DND-41 (cell line): Measurements from ENCODE around the gene RAD50.

Experiments
- ATAC-seq: fragments of 200-7000 bp; cut with Tn5 transposase; 3 replicates; pipeline ENCODE4 v1.9.1; 2021; ENCODE audit warnings: low read depth; ENCODE audit not compliant: insufficient read depth
- DNase-seq: peaks from one replicate; pipeline ENCODE4 v3.0.0-alpha.2; 2020
- H2AFZ ChIP-seq: 2 replicates; pipeline ENCODE4 v1.6.0; 2012; ENCODE audit warnings: low read depth, low read length
- H3K27ac ChIP-seq: 2 replicates; pipeline ENCODE4 v1.5.1; 2012; ENCODE audit warnings: low read length, inconsistent platforms
- H3K27me3 ChIP-seq: fragments of 200-600 bp; sonication (generic); 2 replicates; pipeline ENCODE4 v1.6.0; 2012; ENCODE audit warnings: low read length, mild to moderate bottlenecking, inconsistent platforms; ENCODE audit not compliant: insufficient read depth, poor library complexity
- H3K36me3 ChIP-seq: 2 replicates; pipeline ENCODE4 v1.5.1; 2012; ENCODE audit warnings: low read length, inconsistent platforms; ENCODE audit not compliant: insufficient read depth
- H3K4me1 ChIP-seq: 2 replicates; pipeline ENCODE4 v1.5.1; 2012; ENCODE audit warnings: mild to moderate bottlenecking, low read length; ENCODE audit not compliant: insufficient read depth
- H3K4me2 ChIP-seq: 2 replicates; pipeline ENCODE4 v1.6.0; 2012; ENCODE audit warnings: mild to moderate bottlenecking, moderate library complexity, low read length, inconsistent platforms; ENCODE audit not compliant: insufficient read depth
- H3K4me3 ChIP-seq, 2 experiments: fragments of 200-600 bp in 1 of 2; shearing (Covaris generic) in 1 of 2; 2 replicates each; pipeline ENCODE4 v1.5.1; 2012 to 2016; ENCODE audit warnings: inconsistent platforms in 2 of 2, low read length in 2 of 2, mild to moderate bottlenecking in 2 of 2, low read depth in 1 of 2, moderate library complexity in 1 of 2
- H3K79me2 ChIP-seq: 2 replicates; pipeline ENCODE4 v1.6.0; 2012; ENCODE audit warnings: low read length, inconsistent platforms; ENCODE audit not compliant: insufficient read depth
- H3K9ac ChIP-seq: 2 replicates; pipeline ENCODE4 v1.6.0; 2012; ENCODE audit warnings: low read depth, mild to moderate bottlenecking, inconsistent platforms, low read length, moderate library complexity
- H3K9me3 ChIP-seq: 2 replicates; pipeline ENCODE4 v1.5.1; 2012; ENCODE audit warnings: low read length, moderate library complexity, mild to moderate bottlenecking, inconsistent platforms; ENCODE audit not compliant: insufficient read depth, severe bottlenecking
- H4K20me1 ChIP-seq: 2 replicates; pipeline ENCODE4 v1.6.0; 2012; ENCODE audit warnings: low read length; ENCODE audit not compliant: insufficient read depth
- EZH2 ChIP-seq: IDR thresholded peaks from 3 replicates; pipeline ENCODE4 v1.6.1; 2012; ENCODE audit warnings: borderline replicate concordance, low read depth, mild to moderate bottlenecking, moderate library complexity, low read length, inconsistent platforms; ENCODE audit not compliant: severe bottlenecking
- TF ChIP-seq, protein P1 (sequence below): IDR thresholded peaks from 2 replicates; pipeline ENCODE4 v1.5.1; 2012; ENCODE audit warnings: borderline replicate concordance, low read length, moderate library complexity, mild to moderate bottlenecking; ENCODE audit not compliant: poor library complexity, severe bottlenecking; ENCODE audit errors: extremely low read depth

RAD50 gene

GRCh38 chr5:132667761-132668705, 111.3 kb downstream of the RAD50 start:
- no peaks in the 10 kb centered on the region for H4K20me1 ChIP-seq
- no peaks in the 10 kb centered on the region for H3K27me3 ChIP-seq
- DNase-seq (no peak), ATAC-seq (no peak)
- H3K4me2 ChIP-seq = no peak overlapping the region
- H3K9me3 ChIP-seq = no peaks in the 10 kb centered on the region
- no peaks in the 10 kb centered on the region for H3K36me3 ChIP-seq
- 0 out of 2 replicates have a peak, but pooled peaks cover under 1% of the 10 kb centered on the region for H3K4me1 ChIP-seq
- no peak overlapping the region for H3K9ac ChIP-seq
- TF ChIP-seq, protein P1, sequence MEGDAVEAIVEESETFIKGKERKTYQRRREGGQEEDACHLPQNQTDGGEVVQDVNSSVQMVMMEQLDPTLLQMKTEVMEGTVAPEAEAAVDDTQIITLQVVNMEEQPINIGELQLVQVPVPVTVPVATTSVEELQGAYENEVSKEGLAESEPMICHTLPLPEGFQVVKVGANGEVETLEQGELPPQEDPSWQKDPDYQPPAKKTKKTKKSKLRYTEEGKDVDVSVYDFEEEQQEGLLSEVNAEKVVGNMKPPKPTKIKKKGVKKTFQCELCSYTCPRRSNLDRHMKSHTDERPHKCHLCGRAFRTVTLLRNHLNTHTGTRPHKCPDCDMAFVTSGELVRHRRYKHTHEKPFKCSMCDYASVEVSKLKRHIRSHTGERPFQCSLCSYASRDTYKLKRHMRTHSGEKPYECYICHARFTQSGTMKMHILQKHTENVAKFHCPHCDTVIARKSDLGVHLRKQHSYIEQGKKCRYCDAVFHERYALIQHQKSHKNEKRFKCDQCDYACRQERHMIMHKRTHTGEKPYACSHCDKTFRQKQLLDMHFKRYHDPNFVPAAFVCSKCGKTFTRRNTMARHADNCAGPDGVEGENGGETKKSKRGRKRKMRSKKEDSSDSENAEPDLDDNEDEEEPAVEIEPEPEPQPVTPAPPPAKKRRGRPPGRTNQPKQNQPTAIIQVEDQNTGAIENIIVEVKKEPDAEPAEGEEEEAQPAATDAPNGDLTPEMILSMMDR = no peak
- TF ChIP-seq EZH2 = no peak
- no peak overlapping the region for H3K4me3 ChIP-seq
- H3K79me2 ChIP-seq = no peaks in the 10 kb centered on the region
- no peak overlapping the region for H3K27ac ChIP-seq
- H2AFZ ChIP-seq = no peak overlapping the region

- no peak overlapping the region for H3K4me3 ChIP-seq
- TF ChIP-seq, protein P1 = no peak
- no peak for TF ChIP-seq EZH2
Observed at GRCh38 chr5:132668706-132669454, 112.1 kb downstream of the RAD50 start.

DNA sequence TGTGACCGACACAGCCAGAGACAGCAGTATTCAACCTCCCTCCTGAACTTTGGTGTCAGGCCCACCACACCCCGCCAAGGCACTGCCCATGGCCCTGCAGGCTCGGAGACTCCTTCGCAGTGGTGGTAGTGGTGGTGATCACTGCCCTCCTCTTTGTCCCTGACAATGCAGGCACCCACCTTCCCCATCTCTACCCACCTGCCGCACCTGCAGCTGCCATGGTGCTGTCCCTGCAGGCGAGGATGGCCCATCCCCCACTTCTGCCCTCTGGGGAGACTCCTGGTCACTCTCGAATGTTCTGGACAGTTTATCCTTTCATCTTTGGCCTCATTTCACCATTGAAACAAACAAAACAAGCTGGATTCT, 112.7 kb downstream of the RAD50 start:
- Histone ChIP-seq H3K9ac (no peak overlapping the region), H3K4me2 (no peak overlapping the region)

More at GRCh38 chr5:132668706-132669454, 112.1 kb downstream of the RAD50 start:
- Histone ChIP-seq H3K36me3 (no peaks in the 10 kb centered on the region), H3K4me2 (no peak overlapping the region), H3K27ac (no peak overlapping the region), H3K9me3 (no peaks in the 10 kb centered on the region), H3K79me2 (no peaks in the 10 kb centered on the region), H4K20me1 (no peaks in the 10 kb centered on the region), H3K9ac (no peak overlapping the region), H3K4me1 (no peaks in the 10 kb centered on the region), H3K27me3 (no peaks in the 10 kb centered on the region), H2AFZ (no peak overlapping the region)
- DNase-seq = no peak
- no peak for ATAC-seq

More for the DNA sequence above, 112.7 kb downstream of the RAD50 start:
- Histone ChIP-seq H3K4me1 (no peaks in the 10 kb centered on the region), H4K20me1 (no peaks in the 10 kb centered on the region), H2AFZ (no peak overlapping the region), H3K79me2 (no peaks in the 10 kb centered on the region), H3K36me3 (no peaks in the 10 kb centered on the region), H3K27ac (no peak overlapping the region), H3K27me3 (no peaks in the 10 kb centered on the region), H3K9me3 (no peaks in the 10 kb centered on the region), H3K4me3 (no peak overlapping the region)
- ATAC-seq (no peak), DNase-seq (no peak)
- no peak for TF ChIP-seq EZH2
- TF ChIP-seq, protein P1 = no peak
